Trophoblast cell (in vitro differentiated cells and primary cell): ENCODE results near the gene RCAN2.

Source experiments
- DNase-seq, 2 donors: peaks; one replicate each; pipeline ENCODE4 v3.0.0-alpha.2; 2016
- H2AFZ ChIP-seq: 2 replicates; pipeline ENCODE4 v1.6.1; 2013; ENCODE audit warnings: low read length, moderate library complexity, mild to moderate bottlenecking; ENCODE audit not compliant: insufficient read depth, poor library complexity
- H2AK5ac ChIP-seq: 2 replicates; pipeline ENCODE4 v1.6.1; 2013; ENCODE audit warnings: mild to moderate bottlenecking, low read length
- H2BK120ac ChIP-seq: 2 replicates; pipeline ENCODE4 v1.6.1; 2013; ENCODE audit warnings: low read length, mild to moderate bottlenecking, moderate library complexity; ENCODE audit not compliant: insufficient read depth, poor library complexity
- H2BK12ac ChIP-seq: 2 replicates; pipeline ENCODE4 v1.6.1; 2013; ENCODE audit warnings: mild to moderate bottlenecking, low read length, moderate library complexity
- H2BK5ac ChIP-seq: 2 replicates; pipeline ENCODE4 v1.6.1; 2013; ENCODE audit warnings: low read length, low read depth, moderate library complexity, mild to moderate bottlenecking; ENCODE audit not compliant: poor library complexity
- H3K14ac ChIP-seq: 2 replicates; pipeline ENCODE4 v1.6.1; 2013; ENCODE audit warnings: mild to moderate bottlenecking, low read length
- H3K18ac ChIP-seq: 2 replicates; pipeline ENCODE4 v1.6.1; 2013; ENCODE audit warnings: mild to moderate bottlenecking, low read length
- H3K23ac ChIP-seq: 2 replicates; pipeline ENCODE4 v1.6.1; 2013; ENCODE audit warnings: low read length
- H3K27ac ChIP-seq: 2 replicates; pipeline ENCODE4 v1.5.1; 2013; ENCODE audit warnings: low read depth, mild to moderate bottlenecking, inconsistent platforms, low read length, moderate library complexity
- H3K27me3 ChIP-seq: 2 replicates; pipeline ENCODE4 v1.6.1; 2013; ENCODE audit warnings: inconsistent platforms, mild to moderate bottlenecking, low read length, moderate library complexity; ENCODE audit not compliant: insufficient read depth
- H3K36me3 ChIP-seq, 2 experiments: 1 replicate in 1 of 2; 2 replicates in 1 of 2; pipeline ENCODE4 v1.6.1; 2013; ENCODE audit warnings: low read length in 2 of 2, mild to moderate bottlenecking in 2 of 2, moderate library complexity in 1 of 2; ENCODE audit not compliant: insufficient read depth in 2 of 2, control insufficient read depth in 1 of 2
- H3K4ac ChIP-seq: 2 replicates; pipeline ENCODE4 v1.6.1; 2013; ENCODE audit warnings: low read depth, mild to moderate bottlenecking, low read length, moderate library complexity
- H3K4me1 ChIP-seq, 2 experiments: 1 replicate in 1 of 2; 2 replicates in 1 of 2; pipeline ENCODE4 v1.6.1; 2013; ENCODE audit warnings: low read length in 2 of 2, mild to moderate bottlenecking in 2 of 2, moderate library complexity in 1 of 2; ENCODE audit not compliant: insufficient read depth in 2 of 2, control insufficient read depth in 1 of 2
- H3K4me2 ChIP-seq: 2 replicates; pipeline ENCODE4 v1.6.1; 2013; ENCODE audit warnings: inconsistent platforms, mild to moderate bottlenecking, low read length, moderate library complexity
- H3K4me3 ChIP-seq: 2 replicates; pipeline ENCODE4 v1.5.1; 2013; ENCODE audit warnings: mild to moderate bottlenecking, low read depth, low read length, inconsistent platforms
- H3K79me1 ChIP-seq: one replicate; pipeline ENCODE4 v1.6.1; 2013; ENCODE audit warnings: low read length
- H3K79me2 ChIP-seq: 2 replicates; pipeline ENCODE4 v1.6.1; 2013; ENCODE audit warnings: low read length, mild to moderate bottlenecking; ENCODE audit not compliant: control insufficient read depth, insufficient read depth, poor library complexity
- H3K9ac ChIP-seq: 2 replicates; pipeline ENCODE4 v1.6.1; 2013; ENCODE audit warnings: mild to moderate bottlenecking, low read length
- H3K9me3 ChIP-seq: 2 replicates; pipeline ENCODE4 v1.6.1; 2013; ENCODE audit warnings: low read depth, mild to moderate bottlenecking, control low read depth, inconsistent platforms, low read length; ENCODE audit not compliant: insufficient read depth
- H4K12ac ChIP-seq: 2 replicates; pipeline ENCODE4 v1.6.1; 2013; ENCODE audit warnings: low read depth, mild to moderate bottlenecking, low read length, moderate library complexity
- H4K8ac ChIP-seq: 2 replicates; pipeline ENCODE4 v1.6.1; 2013; ENCODE audit warnings: low read depth, mild to moderate bottlenecking, low read length, moderate library complexity
- H4K91ac ChIP-seq: one replicate; pipeline ENCODE4 v1.6.1; 2013; ENCODE audit warnings: low read depth, mild to moderate bottlenecking, low read length, moderate library complexity
- WGBS: extraction: QIAGEN DNeasy Blood & Tissue Kit; methylation state at CpG from one replicate; pipeline ENCODE4 v1.1.7; 2013; ENCODE audit warnings: missing lambda C conversion rate; ENCODE audit not compliant: insufficient read length, insufficient coverage; ENCODE audit errors: extremely low coverage; 5-methylcytosine and 5-hydroxymethylcytosine counted together

The RCAN2 gene

GRCh38 chr6:46476301-46476700 lies 14.9 kb downstream of the RCAN2 start:
- H3K36me3 ChIP-seq = no peaks in the 10 kb centered on the region
- no peaks in the 10 kb centered on the region for H3K79me2 ChIP-seq
- no peak overlapping the region for H2AK5ac ChIP-seq
- H3K79me1 ChIP-seq = no peaks in the 10 kb centered on the region
- no peak overlapping the region for H3K27ac ChIP-seq
- H3K4me3 ChIP-seq = no peak overlapping the region
- H3K9me3 ChIP-seq = no peaks in the 10 kb centered on the region
- no peak for DNase-seq
- no peak overlapping the region for H3K14ac ChIP-seq
- no peak overlapping the region for H2BK120ac ChIP-seq
- H4K91ac ChIP-seq = no peak overlapping the region
- H3K4me1 ChIP-seq = no peaks in the 10 kb centered on the region
- no peak overlapping the region for H3K18ac ChIP-seq
- no peak overlapping the region for H4K8ac ChIP-seq
- no peak overlapping the region for H3K4ac ChIP-seq
- no peak overlapping the region for H3K4me2 ChIP-seq
- no peak overlapping the region for H2AFZ ChIP-seq
- H2BK12ac ChIP-seq = no peak overlapping the region
- H3K23ac ChIP-seq = no peak overlapping the region
- no peak overlapping the region for H4K12ac ChIP-seq
- H3K9ac ChIP-seq = no peak overlapping the region
- H2BK5ac ChIP-seq = no peak overlapping the region
- no peaks in the 10 kb centered on the region for H3K27me3 ChIP-seq

GRCh38 chr6:46473881-46474280 lies 17.4 kb downstream of the RCAN2 start:
- no peak overlapping the region for H4K91ac ChIP-seq
- H3K4me2 ChIP-seq = no peak overlapping the region
- H3K14ac ChIP-seq = no peak overlapping the region
- H3K79me1 ChIP-seq = no peaks in the 10 kb centered on the region
- DNase-seq = no peak
- no peak overlapping the region for H3K27ac ChIP-seq
- H2BK12ac ChIP-seq = no peak overlapping the region
- H4K12ac ChIP-seq = no peak overlapping the region
- H3K23ac ChIP-seq = no peak overlapping the region
- H3K36me3 ChIP-seq = no peaks in the 10 kb centered on the region
- H3K18ac ChIP-seq = no peak overlapping the region
- no peak overlapping the region for H3K4me3 ChIP-seq
- H3K79me2 ChIP-seq = no peaks in the 10 kb centered on the region
- no peaks in the 10 kb centered on the region for H3K4me1 ChIP-seq
- no peak overlapping the region for H3K9ac ChIP-seq
- no peak overlapping the region for H4K8ac ChIP-seq
- no peaks in the 10 kb centered on the region for H3K27me3 ChIP-seq
- H2BK120ac ChIP-seq = no peak overlapping the region
- H2BK5ac ChIP-seq = no peak overlapping the region
- H3K4ac ChIP-seq = no peak overlapping the region
- no peak overlapping the region for H2AK5ac ChIP-seq
- no peaks in the 10 kb centered on the region for H3K9me3 ChIP-seq
- no peak overlapping the region for H2AFZ ChIP-seq

- Histone ChIP-seq H2BK5ac (no peak overlapping the region), H3K4me2 (no peak overlapping the region), H3K27ac (no peak overlapping the region), H3K9me3 (peaks cover 1% of the 10 kb centered on the region), H3K14ac (no peak overlapping the region), H4K91ac (no peak overlapping the region), H2BK12ac (no peak overlapping the region), H3K79me1 (no peaks in the 10 kb centered on the region), H3K27me3 (no peaks in the 10 kb centered on the region), H2BK120ac (no peak overlapping the region), H3K36me3 (no peaks in the 10 kb centered on the region), H3K79me2 (no peaks in the 10 kb centered on the region), H4K12ac (no peak overlapping the region), H3K4me1 (no peaks in the 10 kb centered on the region), H2AK5ac (no peak overlapping the region), H3K23ac (no peak overlapping the region), H3K18ac (no peak overlapping the region), H3K4me3 (no peak overlapping the region), H3K4ac (no peak overlapping the region), H2AFZ (no peak overlapping the region), H4K8ac (no peak overlapping the region), H3K9ac (no peak overlapping the region)
- no peak for DNase-seq
- WGBS = no CpG with 5 or more reads among the region's 3 CpGs
These were observed 19.0 kb downstream of the RCAN2 start for GRCh38 chr6:46472243-46472642.

DNA sequence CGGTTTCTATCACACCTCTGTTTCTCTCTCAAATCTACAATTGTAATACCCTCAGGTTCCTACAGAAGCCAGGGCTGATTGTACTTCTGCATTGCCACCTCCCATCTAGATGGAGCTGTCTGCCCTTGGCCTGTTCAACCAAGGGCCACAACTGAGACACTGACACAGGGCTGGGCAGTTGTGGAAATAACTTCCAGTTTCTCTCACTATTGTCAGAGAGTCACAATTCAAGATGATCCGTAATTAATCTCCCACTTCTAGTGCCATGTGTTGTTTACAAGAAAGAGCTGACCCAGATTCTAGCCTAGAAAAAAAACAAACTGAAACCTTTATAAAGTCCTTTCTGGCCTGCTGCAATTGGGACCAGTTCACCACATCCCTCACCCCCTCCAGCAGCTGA lies 22.2 kb downstream of the RCAN2 start:
- Histone ChIP-seq H3K18ac (no peak overlapping the region), H3K79me1 (no peaks in the 10 kb centered on the region), H3K27ac (no peak overlapping the region), H2BK120ac (no peak overlapping the region), H3K36me3 (no peaks in the 10 kb centered on the region), H3K4me2 (no peak overlapping the region), H2BK12ac (no peak overlapping the region), H4K12ac (no peak overlapping the region), H4K8ac (no peak overlapping the region), H3K9me3 (peaks cover 1% of the 10 kb centered on the region), H2BK5ac (no peak overlapping the region), H4K91ac (no peak overlapping the region), H3K27me3 (no peaks in the 10 kb centered on the region), H3K14ac (no peak overlapping the region), H3K4ac (no peak overlapping the region), H3K4me1 (peaks cover 1 to 4% of the 10 kb centered on the region in 2 experiments), H3K23ac (no peak overlapping the region), H2AFZ (no peak overlapping the region), H3K79me2 (no peaks in the 10 kb centered on the region), H3K4me3 (no peak overlapping the region), H3K9ac (no peak overlapping the region), H2AK5ac (no peak overlapping the region)
- WGBS = no CpG with 5 or more reads among the region's 2 CpGs
- DNase-seq = no peak
